ENCODE data around the gene C21orf58.

The C21orf58 gene

DNA sequence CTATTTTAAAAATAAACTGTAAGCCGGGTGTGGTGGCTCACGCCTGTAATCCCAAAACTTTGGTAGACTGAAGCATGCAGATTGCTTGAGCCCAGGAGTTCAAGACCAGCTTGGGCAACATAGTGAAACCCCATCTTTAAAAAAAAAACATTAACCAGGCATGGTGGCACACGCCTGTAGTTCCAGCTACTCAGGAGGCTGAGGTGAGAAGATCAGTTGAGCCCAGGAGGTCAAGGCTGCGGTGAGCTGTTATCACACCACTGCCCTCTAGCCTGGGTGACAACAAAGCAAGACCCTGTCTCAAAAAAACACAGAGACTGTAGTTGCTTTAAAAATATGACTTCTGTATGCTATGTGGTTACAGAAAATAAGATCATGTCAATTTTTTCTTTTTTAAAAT, 70.8 kb downstream of the C21orf58 start:
- no peak for DNase-seq

Measured in NCI-H526 treated with DMSO at 0.1 percent for 48 hours (cell line).